Stomach (tissue), 4 donors: Measurements from ENCODE around the gene CHD9.

Experiments used
- CTCF ChIP-seq, 7 experiments: fragments of 450-650 bp in 4 of 7; fragments of 200-600 bp in 3 of 7; sonication (generic) in 3 of 7; IDR thresholded peaks; one replicate each; pipeline ENCODE4 v1.5.1; 2016 to 2019; ENCODE audit warnings: antibody characterized with exemption in 7 of 7, control low read depth in 2 of 7, mild to moderate bottlenecking in 1 of 7
- EP300 ChIP-seq: sonication (generic); formaldehyde crosslinking; IDR thresholded peaks from one replicate; pipeline ENCODE4 v1.6.1; 2017; ENCODE audit warnings: antibody characterized with exemption
- POLR2A ChIP-seq, 4 donors: fragments of 450-650 bp; IDR thresholded peaks; one replicate each; pipeline ENCODE4 v1.6.1; 2016; ENCODE audit warnings: antibody characterized with exemption in 4 of 4, control low read depth in 2 of 4, mild to moderate bottlenecking in 1 of 4, moderate library complexity in 1 of 4
- POLR2AphosphoS5 ChIP-seq, 3 donors: sonication (generic); formaldehyde crosslinking; IDR thresholded peaks; one replicate each; pipeline ENCODE4 v1.6.1; 2016; ENCODE audit warnings: antibody characterized with exemption in 3 of 3

- TF ChIP-seq POLR2AphosphoS5 (IDR thresholded peaks at IDR 0.05), result no peak
- TF ChIP-seq CTCF (IDR thresholded peaks at IDR 0.05), result no peak
- no peak for TF ChIP-seq EP300
- TF ChIP-seq POLR2A (IDR thresholded peaks at IDR 0.05), result no peak
These were observed 99.7 kb downstream of the CHD9 start for GRCh38 chr16:53154513-53154912.
